HepG2 (cell line): ENCODE data around the gene PIEZO2. TPM values are rescaled to one million over a fixed set of nuclear protein-coding genes. Genes with fewer than 3 reads are reported as not detected.

Source experiments
- ATAC-seq: fragments of 200-7000 bp; cut with Tn5 transposase; 3 replicates; pipeline ENCODE4 v1.9.1; 2020; ENCODE audit warnings: mild to moderate bottlenecking, moderate library complexity
- BruUV-seq: library from RNA; stranded (reverse); fragments of 400-500 nt; replicated peaks from 2 replicates; lab custom pipeline; 2021; lab: Mats Ljungman, UMichigan
- CTCF ChIA-PET: fragments of 300-600 bp; formaldehyde crosslinking; extraction: SDS; loops from one replicate; lab custom pipeline; 2021; ENCODE audit warnings: low total read pairs, inconsistent platforms, low intra/inter-chr PET ratio; lab: Yijun Ruan, JAX
- POLR2A ChIA-PET: fragments of 350-600 bp; sonication (Branson Sonifier 250); formaldehyde crosslinking; loops from one replicate; lab custom pipeline; 2020; ENCODE audit warnings: antibody characterized with exemption, inconsistent platforms; lab: Yijun Ruan, JAX
- DNase-seq: peaks from one replicate; pipeline ENCODE4 v3.0.0-alpha.2; 2015; ENCODE audit warnings: low spot score
- FAIRE-seq: peaks from 3 replicates; lab custom pipeline; 2011; peaks lifted over from hg19 to GRCh38; lab: Jason Lieb, UNC
- H2AFZ ChIP-seq: one replicate; pipeline ENCODE4 v1.6.1; 2011; ENCODE audit warnings: low read length, inconsistent platforms
- H3K27ac ChIP-seq: fragments of 300-600 bp; 3 replicates; pipeline ENCODE4 v1.8.0; 2011; ENCODE audit warnings: mixed run types, mild to moderate bottlenecking, mixed read lengths, low read length, inconsistent platforms; ENCODE audit not compliant: insufficient read depth; ENCODE audit errors: extremely low read length
- H3K27me3 ChIP-seq, 2 experiments: fragments of 200-600 bp in 1 of 2; 2 replicates in 1 of 2; 3 replicates in 1 of 2; pipeline versions ENCODE4 v1.6.0 to v1.8.0; 2011; ENCODE audit warnings: low read length in 2 of 2, mild to moderate bottlenecking in 2 of 2, moderate library complexity in 2 of 2, inconsistent platforms in 1 of 2; ENCODE audit not compliant: insufficient read depth in 2 of 2, control insufficient read depth in 1 of 2
- H3K36me3 ChIP-seq, 2 experiments: fragments of 200-600 bp in 1 of 2; replicated peaks in 1 of 2; 2 replicates in 1 of 2; 3 replicates in 1 of 2; pipeline versions ENCODE4 v1.5.1 to v1.8.0; 2011; ENCODE audit warnings: low read length in 2 of 2, inconsistent platforms in 1 of 2; ENCODE audit not compliant: insufficient read depth in 2 of 2, control insufficient read depth in 1 of 2
- H3K4me1 ChIP-seq: 2 replicates; pipeline ENCODE4 v1.5.1; 2012; ENCODE audit warnings: low read length, inconsistent platforms; ENCODE audit not compliant: insufficient read depth
- H3K4me2 ChIP-seq: 2 replicates; pipeline ENCODE4 v1.6.0; 2011; ENCODE audit warnings: low read depth, low read length, inconsistent platforms
- H3K4me3 ChIP-seq, 3 experiments: fragments of 200-600 bp in 1 of 3; sonication (generic), shearing (Covaris generic) in 1 of 3; replicated peaks in 1 of 3; 2 replicates each; pipeline ENCODE4 v1.5.1; 2011 to 2016; ENCODE audit warnings: low read length in 3 of 3, inconsistent platforms in 2 of 3, low read depth in 2 of 3, mild to moderate bottlenecking in 2 of 3, control low read depth in 1 of 3, mixed read lengths in 1 of 3; ENCODE audit not compliant: insufficient read depth in 1 of 3
- H3K79me2 ChIP-seq: one replicate; pipeline ENCODE4 v1.6.1; 2011; ENCODE audit warnings: low read length, inconsistent platforms; ENCODE audit not compliant: insufficient read depth
- H3K9ac ChIP-seq: 2 replicates; pipeline ENCODE4 v1.6.0; 2011; ENCODE audit warnings: mild to moderate bottlenecking, low read depth, low read length, inconsistent platforms; ENCODE audit not compliant: insufficient read depth
- H3K9me3 ChIP-seq: 2 replicates; pipeline ENCODE4 v1.5.1; 2012; ENCODE audit warnings: mild to moderate bottlenecking, low read length
- H4K20me1 ChIP-seq: 2 replicates; pipeline ENCODE4 v1.6.0; 2011; ENCODE audit warnings: inconsistent platforms, mild to moderate bottlenecking, low read length, moderate library complexity; ENCODE audit not compliant: insufficient read depth
- ARID5B ChIP-seq: IDR thresholded peaks from 2 replicates; pipeline ENCODE4 v1.4.0; 2020; ENCODE audit warnings: mild to moderate bottlenecking, missing genetic modification reagents
- ATF7 ChIP-seq, 2 experiments: fragments of 450-650 bp in 1 of 2; sonication (generic) in 1 of 2; formaldehyde crosslinking in 1 of 2; IDR thresholded peaks; 2 replicates each; pipeline versions ENCODE4 v1.4.0 to v1.6.1; 2016 to 2020; ENCODE audit warnings: antibody characterized with exemption in 1 of 2, mild to moderate bottlenecking in 1 of 2, missing genetic modification reagents in 1 of 2
- CEBPG ChIP-seq: IDR thresholded peaks from 2 replicates; pipeline ENCODE4 v1.6.1; 2016
- EED ChIP-seq: sonication (generic); formaldehyde crosslinking; IDR thresholded peaks from 2 replicates; pipeline ENCODE4 v1.5.0; 2020; ENCODE audit warnings: mild to moderate bottlenecking, missing genetic modification reagents
- FOSL2 ChIP-seq: sonication (generic); formaldehyde crosslinking; IDR thresholded peaks from 2 replicates; pipeline ENCODE4 v1.4.0; 2020; ENCODE audit warnings: missing genetic modification reagents
- FOXA1 ChIP-seq, 2 experiments: fragments of 450-650 bp in 1 of 2; sonication (generic) in 1 of 2; formaldehyde crosslinking in 1 of 2; IDR thresholded peaks; 2 replicates each; pipeline versions ENCODE4 v1.4.0 to v1.6.1; 2016 to 2020; ENCODE audit warnings: missing genetic modification reagents in 1 of 2
- FOXA3 ChIP-seq: IDR thresholded peaks from 2 replicates; pipeline ENCODE4 v1.6.1; 2016; ENCODE audit warnings: missing genetic modification reagents, missing compliant biosample characterization
- FOXP1 ChIP-seq, 2 experiments: fragments of 450-650 bp in 1 of 2; IDR thresholded peaks; 2 replicates each; pipeline ENCODE4 v1.6.1; 2017 to 2018; ENCODE audit warnings: antibody characterized with exemption in 1 of 2
- GATAD2A ChIP-seq: IDR thresholded peaks from 2 replicates; pipeline ENCODE4 v1.6.1; 2016
- MAFK ChIP-seq, 2 experiments: IDR thresholded peaks in 1 of 2; conservative IDR thresholded peaks in 1 of 2; 2 replicates each; pipeline ENCODE4 v1.6.1; 2011; ENCODE audit warnings: improper control_type of control experiment in 2 of 2, low read length in 2 of 2
- MTA1 ChIP-seq: sonication (generic); formaldehyde crosslinking; IDR thresholded peaks from 2 replicates; pipeline ENCODE4 v1.4.0; 2020; ENCODE audit warnings: missing genetic modification reagents, mild to moderate bottlenecking, borderline replicate concordance
- NAIF1 ChIP-seq: sonication (generic); formaldehyde crosslinking; IDR thresholded peaks from 2 replicates; pipeline ENCODE4 v1.5.0; 2020; ENCODE audit warnings: mild to moderate bottlenecking, missing genetic modification reagents, borderline replicate concordance
- NFKB2 ChIP-seq: sonication (generic); formaldehyde crosslinking; IDR thresholded peaks from 2 replicates; pipeline ENCODE4 v1.4.0; 2020; ENCODE audit warnings: missing genetic modification reagents, borderline replicate concordance
- NONO ChIP-seq, 2 experiments: fragments of 450-650 bp in 1 of 2; sonication (generic) in 1 of 2; formaldehyde crosslinking in 1 of 2; IDR thresholded peaks in 1 of 2; conservative IDR thresholded peaks in 1 of 2; 2 replicates each; pipeline versions ENCODE4 v1.6.1 to v1.8.0; 2017 to 2022; ENCODE audit warnings: mild to moderate bottlenecking in 1 of 2, missing genetic modification reagents in 1 of 2, moderate library complexity in 1 of 2
- NR2F6 ChIP-seq, 2 experiments: IDR thresholded peaks; 2 replicates each; pipeline ENCODE4 v1.6.1; 2016; ENCODE audit warnings: antibody characterized with exemption in 1 of 2, mild to moderate bottlenecking in 1 of 2
- PAF1 ChIP-seq: IDR thresholded peaks from 2 replicates; pipeline ENCODE4 v1.6.1; 2016; ENCODE audit warnings: missing genetic modification reagents, missing compliant biosample characterization
- SKI ChIP-seq: fragments of 450-650 bp; IDR thresholded peaks from one replicate; pipeline ENCODE4 v1.6.1; 2018; ENCODE audit warnings: mild to moderate bottlenecking; ENCODE audit not compliant: partially characterized antibody
- SPEN ChIP-seq: sonication (generic); formaldehyde crosslinking; IDR thresholded peaks from 2 replicates; pipeline ENCODE4 v1.5.1; 2020; ENCODE audit warnings: low read depth, mild to moderate bottlenecking, missing genetic modification reagents
- SRSF4 ChIP-seq: fragments of 200-400 bp; formaldehyde crosslinking; IDR thresholded peaks from one replicate; pipeline ENCODE4 v1.6.1; 2018; ENCODE audit warnings: mild to moderate bottlenecking, low read depth, low read length, moderate library complexity; ENCODE audit not compliant: poor library complexity, severe bottlenecking
- ZNF572 ChIP-seq: sonication (generic); formaldehyde crosslinking; IDR thresholded peaks from 2 replicates; pipeline ENCODE4 v1.5.1; 2020; ENCODE audit warnings: mild to moderate bottlenecking, missing genetic modification reagents
- WGBS: methylation state at CpG from one replicate; pipeline ENCODE4 v1.1.6; 2017; ENCODE audit warnings: low lambda C conversion rate; 5-methylcytosine and 5-hydroxymethylcytosine counted together
- in situ Hi-C: cut with HindIII; loops from 2 replicates; pipeline ENCODE4 v1.10.0; 2017; ENCODE audit warnings: low pct_unique_long_range_greater_than_20kb; ENCODE audit not compliant: extremely low pct_ligation_motif_present
- intact Hi-C: fragments of 100-400 bp; cut with micrococcal nuclease; formaldehyde crosslinking; loops from one replicate; pipeline ENCODE4 v1.10.0; 2022; ENCODE audit not compliant: unreplicated experiment
- polyA plus RNA-seq, 8 experiments: library from polyadenylated mRNA; depleted of rRNA in 3 of 8; stranded (reverse) in 7 of 8; unstranded in 1 of 8; fragments of >200 nt; fragmentation: Illumina TruSeq in 4 of 8; extraction: Trizol in 4 of 8; gene quantifications; 2 replicates each; pipeline versions ENCODE4 v1.2.1 to v1.2.3, GENCODE V29; 2011 to 2016; ENCODE audit warnings: low read depth in 4 of 8, missing spikeins in 1 of 8, mixed read lengths in 1 of 8; ENCODE audit not compliant: insufficient read depth in 1 of 8
- total RNA-seq, 5 experiments: library from RNA; depleted of rRNA; stranded (reverse); fragments of >200 nt; fragmentation: Illumina TruSeq; extraction: Trizol; gene quantifications; 2 replicates each; pipeline ENCODE4 v1.2.3, GENCODE V29; 2016; ENCODE audit warnings: low read depth in 1 of 5

The PIEZO2 gene
- total and polyA plus RNA-seq, 2 of the 13 experiments (the other 11 are each of a cell fraction or from before 2014, with no cell fraction given) = 15.2 to 27.2 TPM

- Histone ChIP-seq H3K36me3 (no peaks in the 10 kb centered on the region), H3K27ac (peak overlapping the region; percentile 36)
- in situ Hi-C loops = loop anchor here (10.0 kb wide), 1 partner anchor 68 kb away; no protein-coding TSS in a partner anchor
- TF ChIP-seq NFKB2 = no peak
- no peak for TF ChIP-seq SRSF4
- TF ChIP-seq FOXA3 (CRISPR knock-in tag) = peak; percentile 38; the same call in 1 of the 2 replicates
- TF ChIP-seq MAFK (conservative IDR thresholded peaks at IDR 0.05 in 1 of 2, IDR thresholded peaks at IDR 0.05 in 1 of 2; ENCODE audit: low read length in 2 of 2) = peak in 1 of 2 experiments; percentile 33; a peak in 1 of 4 replicates
- no peak for TF ChIP-seq ZNF572 (CRISPR knock-in tag)
- no peak for TF ChIP-seq NAIF1 (CRISPR knock-in tag)
- no peak for TF ChIP-seq FOXP1 (IDR thresholded peaks at IDR 0.05)
- TF ChIP-seq FOXP1 (CRISPR knock-in tag; IDR thresholded peaks at IDR 0.05) = 0 out of 2 replicates have a peak, but pooled peaks have one; percentile 7
- TF ChIP-seq FOXA1 (IDR thresholded peaks at IDR 0.05) = no peak
- TF ChIP-seq FOXA1 (CRISPR knock-in tag; IDR thresholded peaks at IDR 0.05) = peak; percentile 15; the same call in 1 of the 2 replicates
- TF ChIP-seq SPEN = no peak
- TF ChIP-seq ARID5B (CRISPR knock-in tag) = peak; percentile 46; the same call in 1 of the 2 replicates
- TF ChIP-seq ATF7 (IDR thresholded peaks at IDR 0.05) = no peak
- no peak for TF ChIP-seq ATF7 (CRISPR knock-in tag; IDR thresholded peaks at IDR 0.05)
- TF ChIP-seq GATAD2A = 0 out of 2 replicates have a peak, but pooled peaks have one; percentile 38
- no peak for TF ChIP-seq NONO (IDR thresholded peaks at IDR 0.05)
- 0 out of 2 replicates have a peak, but pooled peaks have one; percentile 20 for TF ChIP-seq NONO (CRISPR knock-in tag; conservative IDR thresholded peaks at IDR 0.05)
- no peak for TF ChIP-seq MTA1
- peak; percentile 3; the same call in 1 of the 2 replicates for TF ChIP-seq FOSL2 (CRISPR knock-in tag)
- no peak for TF ChIP-seq NR2F6 (IDR thresholded peaks at IDR 0.05)
- 0 out of 2 replicates have a peak, but pooled peaks have one; percentile 7 for TF ChIP-seq NR2F6 (CRISPR knock-in tag; IDR thresholded peaks at IDR 0.05)
- peak; percentile 26 for TF ChIP-seq SKI
- no peak for TF ChIP-seq CEBPG
- no peak for TF ChIP-seq EED (CRISPR knock-in tag)
- TF ChIP-seq PAF1 (CRISPR knock-in tag) = no peak
These were observed 36.3 kb downstream of the PIEZO2 start for GRCh38 chr18:11113046-11113548.

More at GRCh38 chr18:11113046-11113548, 36.3 kb downstream of the PIEZO2 start:
- no peaks in the 10 kb centered on the region for H3K27me3 ChIP-seq
- no peaks in the 10 kb centered on the region for H3K79me2 ChIP-seq
- DNase-seq (peak; percentile 57), ATAC-seq (peak; percentile 71), FAIRE-seq (peak; percentile 74)
- peak overlapping the region; percentile 50 for H3K4me2 ChIP-seq
- no peak overlapping the region for H3K9ac ChIP-seq
- no peaks in the 10 kb centered on the region for H4K20me1 ChIP-seq
- CTCF ChIA-PET = no interaction called here
- intact Hi-C loops = loop anchor here (5.0 kb wide), 1 partner anchor 34 kb away; the partner anchor contains the start of gene PIEZO2
- H2AFZ ChIP-seq = no peak overlapping the region
- BruUV-seq = no TSS peak
- POLR2A ChIA-PET = no interaction called here
- H3K4me3 ChIP-seq = peak overlapping the region in 2 of 3 experiments; percentile 3 to 32; a peak in 2 of 6 replicates
- H3K4me1 ChIP-seq = peaks cover 57% of the 10 kb centered on the region
- no peaks in the 10 kb centered on the region for H3K9me3 ChIP-seq
- 8% methylated on average over 4 of the region's 4 CpGs for WGBS
